ENCODE measurements around the gene FAM170B. TPM values are rescaled to one million over a fixed set of nuclear protein-coding genes. Genes with fewer than 3 reads are reported as not detected.

Gene FAM170B
- total RNA-seq, 1 donor from 2014 or later = not detected

GRCh38 chr10:49154641-49155040 lies 20.8 kb upstream of the FAM170B start:
- H3K27me3 Mint-ChIP-seq (ENCODE audit: low read depth) = peaks cover 22% of the 10 kb centered on the region
- no peaks in the 10 kb centered on the region for H3K36me3 Mint-ChIP-seq (ENCODE audit: low read depth)
- H3K4me3 Mint-ChIP-seq (ENCODE audit: unreplicated experiment) = no peak overlapping the region
- no peaks in the 10 kb centered on the region for H3K9me3 Mint-ChIP-seq (ENCODE audit: low read depth)
- TF ChIP-seq, protein P1, sequence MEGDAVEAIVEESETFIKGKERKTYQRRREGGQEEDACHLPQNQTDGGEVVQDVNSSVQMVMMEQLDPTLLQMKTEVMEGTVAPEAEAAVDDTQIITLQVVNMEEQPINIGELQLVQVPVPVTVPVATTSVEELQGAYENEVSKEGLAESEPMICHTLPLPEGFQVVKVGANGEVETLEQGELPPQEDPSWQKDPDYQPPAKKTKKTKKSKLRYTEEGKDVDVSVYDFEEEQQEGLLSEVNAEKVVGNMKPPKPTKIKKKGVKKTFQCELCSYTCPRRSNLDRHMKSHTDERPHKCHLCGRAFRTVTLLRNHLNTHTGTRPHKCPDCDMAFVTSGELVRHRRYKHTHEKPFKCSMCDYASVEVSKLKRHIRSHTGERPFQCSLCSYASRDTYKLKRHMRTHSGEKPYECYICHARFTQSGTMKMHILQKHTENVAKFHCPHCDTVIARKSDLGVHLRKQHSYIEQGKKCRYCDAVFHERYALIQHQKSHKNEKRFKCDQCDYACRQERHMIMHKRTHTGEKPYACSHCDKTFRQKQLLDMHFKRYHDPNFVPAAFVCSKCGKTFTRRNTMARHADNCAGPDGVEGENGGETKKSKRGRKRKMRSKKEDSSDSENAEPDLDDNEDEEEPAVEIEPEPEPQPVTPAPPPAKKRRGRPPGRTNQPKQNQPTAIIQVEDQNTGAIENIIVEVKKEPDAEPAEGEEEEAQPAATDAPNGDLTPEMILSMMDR (IDR thresholded peaks at IDR 0.05) = no peak
- no peaks in the 10 kb centered on the region for H3K4me1 Mint-ChIP-seq (ENCODE audit: low read depth)
- DNase-seq (ENCODE audit: low spot score) = no peak
- H3K27ac Mint-ChIP-seq (ENCODE audit: unreplicated experiment) = no peak overlapping the region

- TF ChIP-seq, protein P1 (IDR thresholded peaks at IDR 0.05) = no peak
- no peaks in the 10 kb centered on the region for H3K9me3 Mint-ChIP-seq (ENCODE audit: low read depth)
- H3K4me3 Mint-ChIP-seq (ENCODE audit: unreplicated experiment) = no peak overlapping the region
- H3K4me1 Mint-ChIP-seq (ENCODE audit: low read depth) = no peaks in the 10 kb centered on the region
- DNase-seq (ENCODE audit: low spot score) = no peak
- H3K36me3 Mint-ChIP-seq (ENCODE audit: low read depth) = no peaks in the 10 kb centered on the region
- H3K27me3 Mint-ChIP-seq (ENCODE audit: low read depth) = peaks cover 19% of the 10 kb centered on the region
- H3K27ac Mint-ChIP-seq (ENCODE audit: unreplicated experiment) = no peak overlapping the region
These were observed 20.1 kb upstream of the FAM170B start for GRCh38 chr10:49153971-49154370.

- DNase-seq (ENCODE audit: low spot score) = no peak
- TF ChIP-seq, protein P1 (IDR thresholded peaks at IDR 0.05) = no peak
- Mint-ChIP-seq H3K9me3 (ENCODE audit: low read depth) (peaks cover 3% of the 10 kb centered on the region), H3K4me1 (ENCODE audit: low read depth) (no peaks in the 10 kb centered on the region), H3K27ac (ENCODE audit: unreplicated experiment) (no peak overlapping the region), H3K4me3 (ENCODE audit: unreplicated experiment) (no peak overlapping the region), H3K36me3 (ENCODE audit: low read depth) (peaks cover 2% of the 10 kb centered on the region), H3K27me3 (ENCODE audit: low read depth) (peaks cover 14% of the 10 kb centered on the region)
These were observed 19.3 kb upstream of the FAM170B start for GRCh38 chr10:49153115-49153514.

- Mint-ChIP-seq H3K27ac (ENCODE audit: unreplicated experiment) (no peak overlapping the region), H3K4me3 (ENCODE audit: unreplicated experiment) (no peak overlapping the region), H3K36me3 (ENCODE audit: low read depth) (peaks cover 3% of the 10 kb centered on the region), H3K27me3 (ENCODE audit: low read depth) (peaks cover 12% of the 10 kb centered on the region), H3K4me1 (ENCODE audit: low read depth) (no peaks in the 10 kb centered on the region), H3K9me3 (ENCODE audit: low read depth) (peaks cover 5% of the 10 kb centered on the region)
- TF ChIP-seq, protein P1 (IDR thresholded peaks at IDR 0.05) = no peak
- DNase-seq (ENCODE audit: low spot score) = no peak
These were observed 18.8 kb upstream of the FAM170B start for GRCh38 chr10:49152663-49153062.

DNA sequence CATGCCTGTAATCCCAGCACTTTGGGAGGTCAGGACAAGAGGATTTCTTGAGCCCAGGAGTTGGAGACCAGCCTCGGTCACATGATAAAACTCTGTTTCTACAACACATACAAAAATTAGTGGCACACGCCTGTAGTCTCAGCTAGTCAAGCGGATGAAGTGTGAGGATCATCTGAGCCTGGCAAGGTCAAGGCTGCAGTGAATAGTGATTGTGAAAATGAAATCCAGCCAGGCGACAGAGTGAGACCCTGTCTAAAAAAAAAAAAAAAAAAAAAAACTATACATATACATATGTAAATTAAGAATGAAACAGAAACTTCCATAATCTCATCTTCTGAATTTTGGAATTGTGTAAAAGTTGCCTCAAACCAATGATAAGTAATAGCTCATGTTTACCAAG lies 18.2 kb upstream of the FAM170B start:
- TF ChIP-seq, protein P1 (IDR thresholded peaks at IDR 0.05) = no peak
- H3K27me3 Mint-ChIP-seq (ENCODE audit: low read depth) = peaks cover 10% of the 10 kb centered on the region
- H3K27ac Mint-ChIP-seq (ENCODE audit: unreplicated experiment) = no peak overlapping the region
- no peak for DNase-seq (ENCODE audit: low spot score)
- no peak overlapping the region for H3K4me3 Mint-ChIP-seq (ENCODE audit: unreplicated experiment)
- H3K9me3 Mint-ChIP-seq (ENCODE audit: low read depth) = peaks cover 10% of the 10 kb centered on the region
- no peaks in the 10 kb centered on the region for H3K4me1 Mint-ChIP-seq (ENCODE audit: low read depth)
- H3K36me3 Mint-ChIP-seq (ENCODE audit: low read depth) = peaks cover 3% of the 10 kb centered on the region
